Glutamatergic neuron (in vitro differentiated cells): ENCODE measurements around the gene REN. TPM values are rescaled to one million over a fixed set of nuclear protein-coding genes. Genes with fewer than 3 reads are reported as not detected.
A peak's percentile ranks its signal among the peaks of the same experiment; 100 is the strongest.

Source experiments
- DNase-seq: peaks from one replicate; pipeline ENCODE4 v3.0.0; 2022
- H3K27ac Mint-ChIP-seq: one replicate; pipeline ENCODE4 v1.8.0; 2020; ENCODE audit warnings: mild to moderate bottlenecking, mixed read lengths, inconsistent platforms; ENCODE audit not compliant: unreplicated experiment
- H3K27me3 Mint-ChIP-seq: one replicate; pipeline ENCODE4 v1.8.0; 2020; ENCODE audit warnings: mild to moderate bottlenecking, moderate library complexity, mixed read lengths, inconsistent platforms; ENCODE audit not compliant: unreplicated experiment
- H3K36me3 Mint-ChIP-seq: one replicate; pipeline ENCODE4 v1.8.0; 2020; ENCODE audit warnings: mild to moderate bottlenecking, mixed read lengths, inconsistent platforms; ENCODE audit not compliant: unreplicated experiment
- H3K4me1 Mint-ChIP-seq: one replicate; pipeline ENCODE4 v1.8.0; 2020; ENCODE audit warnings: mild to moderate bottlenecking, low read depth, mixed read lengths, inconsistent platforms; ENCODE audit not compliant: unreplicated experiment
- H3K4me3 Mint-ChIP-seq: one replicate; pipeline ENCODE4 v1.8.0; 2020; ENCODE audit warnings: mild to moderate bottlenecking, mixed read lengths, inconsistent platforms; ENCODE audit not compliant: unreplicated experiment
- H3K9me3 Mint-ChIP-seq: one replicate; pipeline ENCODE4 v1.8.0; 2020; ENCODE audit warnings: mild to moderate bottlenecking, moderate library complexity, mixed read lengths, inconsistent platforms; ENCODE audit not compliant: unreplicated experiment
- long read RNA-seq: library from polyadenylated mRNA; unstranded; transcript quantifications from one replicate; pipeline ENCODE4 v2.0.0, GENCODE V29; 2020; ENCODE audit not compliant: unreplicated experiment
- total RNA-seq: library from RNA; stranded (reverse); fragmentation: NEBNext Ultra II Directional; extraction: Animal tissue kit (Norgen Biotek cat#: 25700); gene quantifications from one replicate; pipeline ENCODE4 v1.2.1, GENCODE V29; 2021; ENCODE audit not compliant: unreplicated experiment
- TF ChIP-seq, protein P1 (sequence below): fragments of 200-600 bp; sonication (generic); IDR thresholded peaks from one replicate; pipeline ENCODE4 v1.5.0; 2021; ENCODE audit not compliant: partially characterized antibody, unreplicated experiment

REN gene
- not detected for total RNA-seq
- long read RNA-seq, result 0 reads

DNA sequence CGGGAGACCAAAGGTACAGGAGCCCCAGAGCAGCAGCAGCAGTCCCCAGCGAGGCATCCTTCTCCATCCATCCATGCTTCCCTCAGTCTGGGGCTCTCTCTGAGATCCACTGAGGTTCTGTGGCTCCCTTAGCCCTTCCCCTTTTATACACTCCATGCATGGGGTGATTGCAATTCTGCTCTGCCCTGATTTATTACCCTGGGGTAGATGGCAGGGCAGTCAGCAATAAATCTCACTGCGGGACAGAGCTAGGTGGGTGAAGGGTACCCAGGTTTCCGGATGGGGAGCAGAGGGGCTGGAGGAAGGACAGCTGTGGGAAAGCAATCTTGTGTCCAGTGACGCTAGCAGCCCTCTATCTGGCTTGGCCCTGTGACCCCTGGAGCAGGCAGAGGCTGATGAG is at the start of gene REN:
TSS of gene REN (minus strand) at position 119 of the 400 bp plus-strand sequence. CDS start at position 75, 44 bp downstream.
- no peak within 1 kb of the TSS for H3K27ac Mint-ChIP-seq
- H3K4me1 Mint-ChIP-seq, result no peaks in the 10 kb centered on the region
- no peaks in the 10 kb centered on the region for H3K9me3 Mint-ChIP-seq
- peaks cover 3% of the 10 kb centered on the region for H3K27me3 Mint-ChIP-seq
- DNase-seq, result no peak
- TF ChIP-seq, protein P1, sequence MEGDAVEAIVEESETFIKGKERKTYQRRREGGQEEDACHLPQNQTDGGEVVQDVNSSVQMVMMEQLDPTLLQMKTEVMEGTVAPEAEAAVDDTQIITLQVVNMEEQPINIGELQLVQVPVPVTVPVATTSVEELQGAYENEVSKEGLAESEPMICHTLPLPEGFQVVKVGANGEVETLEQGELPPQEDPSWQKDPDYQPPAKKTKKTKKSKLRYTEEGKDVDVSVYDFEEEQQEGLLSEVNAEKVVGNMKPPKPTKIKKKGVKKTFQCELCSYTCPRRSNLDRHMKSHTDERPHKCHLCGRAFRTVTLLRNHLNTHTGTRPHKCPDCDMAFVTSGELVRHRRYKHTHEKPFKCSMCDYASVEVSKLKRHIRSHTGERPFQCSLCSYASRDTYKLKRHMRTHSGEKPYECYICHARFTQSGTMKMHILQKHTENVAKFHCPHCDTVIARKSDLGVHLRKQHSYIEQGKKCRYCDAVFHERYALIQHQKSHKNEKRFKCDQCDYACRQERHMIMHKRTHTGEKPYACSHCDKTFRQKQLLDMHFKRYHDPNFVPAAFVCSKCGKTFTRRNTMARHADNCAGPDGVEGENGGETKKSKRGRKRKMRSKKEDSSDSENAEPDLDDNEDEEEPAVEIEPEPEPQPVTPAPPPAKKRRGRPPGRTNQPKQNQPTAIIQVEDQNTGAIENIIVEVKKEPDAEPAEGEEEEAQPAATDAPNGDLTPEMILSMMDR, result no peak
- H3K36me3 Mint-ChIP-seq, result peaks cover 4% of the 10 kb centered on the region
- H3K4me3 Mint-ChIP-seq, result no peak within 1 kb of the TSS

- Mint-ChIP-seq H3K36me3 (no peaks in the 10 kb centered on the region), H3K9me3 (peaks cover 3% of the 10 kb centered on the region), H3K27me3 (peaks cover 4% of the 10 kb centered on the region), H3K4me1 (peaks cover 7% of the 10 kb centered on the region), H3K27ac (no peak within 1 kb of the TSS), H3K4me3 (peak within 1 kb of the TSS; percentile 87)
- TF ChIP-seq, protein P1, result peak; percentile 59
- DNase-seq, result peak; percentile 73
Measured at GRCh38 chr1:204213668-204214662, 47.8 kb upstream of the REN start, which contains the start of gene GOLT1A. Gene GOLT1A (minus strand): TSS chr1:204213988. CDS start chr1:204213906, 82 bp downstream.

GRCh38 chr1:204212715-204213114 is 46.6 kb upstream of the REN start:
- Mint-ChIP-seq H3K4me1 (peaks cover 5% of the 10 kb centered on the region), H3K4me3 (no peak overlapping the region), H3K9me3 (peaks cover 3% of the 10 kb centered on the region), H3K27ac (no peak overlapping the region), H3K27me3 (peaks cover 6% of the 10 kb centered on the region), H3K36me3 (no peaks in the 10 kb centered on the region)
- no peak for DNase-seq
- TF ChIP-seq, protein P1, result no peak

DNA sequence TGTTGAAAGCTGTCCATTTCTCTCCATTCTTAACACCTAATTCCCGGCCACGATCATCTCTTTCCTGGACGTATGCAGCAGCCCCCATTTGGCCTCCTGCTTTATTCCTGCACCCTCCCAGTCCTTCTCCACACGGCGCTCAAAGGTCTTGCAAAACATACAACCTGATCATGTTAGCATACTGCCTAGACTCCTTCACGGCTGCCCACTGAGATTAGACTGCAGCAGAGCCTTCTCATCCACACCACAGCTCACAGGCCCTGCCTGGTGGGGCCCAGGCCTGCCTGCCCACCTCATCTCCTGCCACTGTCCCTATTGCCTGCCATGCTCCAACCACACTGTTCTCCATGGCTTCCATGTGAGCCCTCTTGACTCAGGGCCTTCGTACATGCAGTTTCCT is 44.9 kb upstream of the REN start:
- peaks cover 6% of the 10 kb centered on the region for H3K27me3 Mint-ChIP-seq
- no peak overlapping the region for H3K4me3 Mint-ChIP-seq

More for the DNA sequence above, 44.9 kb upstream of the REN start:
- DNase-seq, result no peak
- H3K4me1 Mint-ChIP-seq, result peaks cover 10% of the 10 kb centered on the region
- H3K27ac Mint-ChIP-seq, result no peak overlapping the region
- TF ChIP-seq, protein P1, result no peak
- peaks cover 3% of the 10 kb centered on the region for H3K9me3 Mint-ChIP-seq
- no peaks in the 10 kb centered on the region for H3K36me3 Mint-ChIP-seq
